KOPT-K1 (cell line): ENCODE results near the gene HES3.

ENCODE experiments used
- H3K27ac ChIP-seq: fragments of 200-600 bp; sonication (generic); 2 replicates; pipeline ENCODE4 v1.5.1; 2016; ENCODE audit warnings: antibody characterized with exemption, mild to moderate bottlenecking, low read depth, low read length; ENCODE audit not compliant: poor library complexity, severe bottlenecking
- H3K36me3 ChIP-seq: fragments of 200-600 bp; sonication (generic); 2 replicates; pipeline ENCODE4 v1.5.1; 2017; ENCODE audit warnings: antibody characterized with exemption, mild to moderate bottlenecking, low read length, moderate library complexity; ENCODE audit not compliant: insufficient read depth
- H3K9me3 ChIP-seq: fragments of 200-600 bp; sonication (generic); 2 replicates; pipeline ENCODE4 v1.5.1; 2017; ENCODE audit warnings: antibody characterized with exemption, low read length, mild to moderate bottlenecking; ENCODE audit not compliant: insufficient read depth, poor library complexity, severe bottlenecking

Gene HES3

DNA sequence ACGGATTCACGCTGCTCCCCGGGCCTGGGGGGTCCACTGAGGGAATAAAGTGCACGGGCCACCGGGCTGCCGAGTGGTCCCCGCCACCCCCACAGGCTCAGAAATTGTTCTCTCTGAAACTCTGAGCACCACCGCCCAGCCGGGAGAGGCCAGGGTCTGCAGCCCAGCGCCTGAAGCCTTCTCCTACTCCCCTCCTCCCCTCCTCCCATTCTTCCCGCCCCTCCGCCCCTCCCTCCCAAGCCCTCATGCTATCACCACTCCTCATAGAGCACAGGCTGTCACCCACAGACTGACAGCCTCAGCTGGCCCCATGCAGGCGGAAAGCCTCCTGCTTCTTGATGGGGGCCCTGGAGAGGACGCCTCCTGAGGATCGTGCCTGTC is 17.6 kb downstream of the HES3 start:
- no peaks in the 10 kb centered on the region for H3K9me3 ChIP-seq
- H3K27ac ChIP-seq = no peak overlapping the region
- peaks cover 11% of the 10 kb centered on the region; the same call in 1 of the 2 replicates for H3K36me3 ChIP-seq

DNA sequence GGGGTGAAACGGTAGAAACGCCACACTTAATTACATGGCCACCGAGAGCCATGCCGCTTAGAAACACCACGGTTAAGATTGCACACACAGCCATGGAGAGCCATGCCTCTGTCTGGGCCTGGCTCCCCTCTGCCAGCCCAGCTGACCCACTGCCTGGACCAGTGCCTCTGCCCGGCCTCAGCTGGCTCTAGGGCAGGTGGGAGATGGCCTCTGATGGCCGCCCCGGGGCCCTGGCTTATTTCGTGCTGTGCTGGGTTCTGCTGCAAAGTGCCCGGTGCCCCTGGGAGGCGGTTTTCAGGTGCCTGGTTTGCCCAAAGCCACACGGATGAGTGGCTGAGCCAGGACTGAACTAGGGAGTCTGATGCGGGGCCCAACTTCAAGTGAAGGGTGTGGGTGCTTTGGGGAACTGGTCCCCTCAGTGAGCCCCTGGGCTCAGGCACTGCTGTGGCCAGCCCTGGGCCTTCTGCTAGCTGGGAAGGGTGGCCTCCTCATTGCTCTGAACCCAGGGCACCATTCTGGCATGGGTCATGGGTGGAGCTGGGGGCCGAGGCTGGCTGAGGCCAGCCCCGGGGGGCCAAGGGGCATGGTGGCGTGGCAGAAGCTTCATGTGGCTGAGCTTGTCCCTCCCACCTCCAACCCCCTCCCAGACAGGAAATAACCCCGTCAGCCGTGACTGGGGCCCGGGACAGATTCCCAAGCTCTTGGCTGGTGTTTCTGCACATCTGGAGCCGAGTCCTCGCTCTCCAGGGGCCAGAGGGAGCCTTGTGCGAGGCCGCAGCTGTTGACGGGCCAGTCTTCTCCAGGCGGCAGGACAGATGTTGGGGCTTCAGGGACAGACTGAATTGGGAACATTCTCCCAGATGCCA is 18.8 kb downstream of the HES3 start:
- Histone ChIP-seq H3K36me3 (peaks cover 11% of the 10 kb centered on the region; the same call in 1 of the 2 replicates), H3K27ac (no peak overlapping the region), H3K9me3 (no peaks in the 10 kb centered on the region)

- H3K27ac ChIP-seq = no peak overlapping the region
- peaks cover 11% of the 10 kb centered on the region; the same call in 1 of the 2 replicates for H3K36me3 ChIP-seq
- no peaks in the 10 kb centered on the region for H3K9me3 ChIP-seq
Measured at GRCh38 chr1:6263716-6264115, 19.7 kb downstream of the HES3 start.

- Histone ChIP-seq H3K9me3 (no peaks in the 10 kb centered on the region), H3K27ac (no peak overlapping the region), H3K36me3 (peaks cover 11% of the 10 kb centered on the region; the same call in 1 of the 2 replicates)
Measured at GRCh38 chr1:6265151-6265550, 21.2 kb downstream of the HES3 start.

DNA sequence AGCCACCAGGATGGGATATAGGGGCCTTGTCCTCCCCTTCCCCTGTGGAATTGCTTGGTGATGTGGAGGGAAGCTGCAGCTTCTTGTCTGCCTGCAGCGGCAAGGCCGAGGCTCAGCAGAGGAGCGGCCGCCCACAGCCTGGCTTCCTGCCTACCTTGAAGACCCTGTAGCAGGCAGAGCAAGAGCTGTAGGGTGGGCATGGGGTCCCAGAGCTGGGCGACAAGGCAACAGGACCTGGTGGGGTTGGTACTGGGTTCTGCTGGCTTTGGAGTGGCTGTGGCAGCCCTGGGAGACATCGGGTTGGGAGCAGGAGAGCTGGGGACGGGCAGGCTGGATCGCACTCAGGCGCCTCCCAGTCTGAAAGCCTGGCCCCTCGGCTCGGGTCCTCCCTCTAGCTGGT is 22.7 kb downstream of the HES3 start:
- H3K9me3 ChIP-seq = no peaks in the 10 kb centered on the region
- H3K27ac ChIP-seq = no peak overlapping the region
- peaks cover 15% of the 10 kb centered on the region; the same call in 1 of the 2 replicates for H3K36me3 ChIP-seq

- H3K36me3 ChIP-seq = peaks cover 25% of the 10 kb centered on the region; the same call in 1 of the 2 replicates
Measured at GRCh38 chr1:6267686-6268322, 23.8 kb downstream of the HES3 start.

GRCh38 chr1:6268415-6268814 is 24.4 kb downstream of the HES3 start:
- Histone ChIP-seq H3K27ac (no peak overlapping the region), H3K36me3 (peaks cover 31% of the 10 kb centered on the region; the same call in 1 of the 2 replicates)

More at GRCh38 chr1:6267686-6268322, 23.8 kb downstream of the HES3 start:
- no peaks in the 10 kb centered on the region for H3K9me3 ChIP-seq
- H3K27ac ChIP-seq = no peak overlapping the region

GRCh38 chr1:6269296-6269695 is 25.3 kb downstream of the HES3 start:
- H3K9me3 ChIP-seq = no peaks in the 10 kb centered on the region
- no peak overlapping the region for H3K27ac ChIP-seq
- H3K36me3 ChIP-seq = peaks cover 27% of the 10 kb centered on the region; the same call in 1 of the 2 replicates

More at GRCh38 chr1:6268415-6268814, 24.4 kb downstream of the HES3 start:
- H3K9me3 ChIP-seq = no peaks in the 10 kb centered on the region

- Histone ChIP-seq H3K9me3 (no peaks in the 10 kb centered on the region), H3K36me3 (peaks cover 27% of the 10 kb centered on the region; the same call in 1 of the 2 replicates), H3K27ac (no peak overlapping the region)
Measured at GRCh38 chr1:6269720-6270400, 25.9 kb downstream of the HES3 start.

DNA sequence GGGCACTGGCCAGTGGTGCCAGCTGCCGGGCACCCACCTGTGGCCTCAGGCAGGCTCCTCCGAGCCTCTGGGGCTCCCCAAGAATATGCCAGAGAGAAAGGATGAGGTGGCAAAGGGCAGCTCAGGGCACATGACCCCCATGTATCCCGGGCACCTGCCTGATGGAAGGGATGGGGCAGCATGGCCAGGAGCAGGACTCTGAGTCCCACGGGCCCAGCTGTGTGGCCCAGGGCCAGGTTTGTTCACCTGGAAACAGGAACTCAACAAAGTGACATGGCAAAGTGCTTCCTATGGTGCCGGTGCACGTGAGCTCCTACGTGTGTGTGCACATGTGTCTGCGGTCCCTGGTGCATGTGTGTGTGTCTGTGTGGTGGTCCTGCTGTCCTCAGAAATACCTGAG is 26.4 kb downstream of the HES3 start:
- H3K27ac ChIP-seq = no peak overlapping the region
- H3K36me3 ChIP-seq = peaks cover 27% of the 10 kb centered on the region; the same call in 1 of the 2 replicates
- H3K9me3 ChIP-seq = no peaks in the 10 kb centered on the region

DNA sequence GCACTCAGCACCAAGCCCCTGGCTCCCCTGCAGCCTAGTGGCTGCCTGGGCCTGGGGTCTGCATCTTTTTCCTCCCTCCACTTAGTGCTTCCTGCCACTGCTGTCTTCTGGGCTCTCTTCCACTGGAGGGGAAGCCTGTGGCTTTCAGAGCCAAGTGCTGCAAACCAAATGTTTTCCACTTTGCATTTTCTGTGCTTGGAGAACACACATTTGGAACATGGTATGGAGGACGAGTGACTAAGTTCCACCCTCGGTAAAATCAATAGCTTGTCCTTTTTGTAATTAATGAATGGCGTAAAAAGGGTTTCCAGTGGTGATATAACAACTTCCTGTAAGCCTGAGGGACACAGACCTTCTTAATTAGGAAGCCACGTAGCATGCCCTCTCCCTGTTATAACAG is 27.0 kb downstream of the HES3 start:
- Histone ChIP-seq H3K27ac (no peak overlapping the region), H3K9me3 (no peaks in the 10 kb centered on the region), H3K36me3 (peaks cover 27% of the 10 kb centered on the region; the same call in 1 of the 2 replicates)

- Histone ChIP-seq H3K9me3 (no peaks in the 10 kb centered on the region), H3K27ac (no peak overlapping the region), H3K36me3 (peaks cover 27% of the 10 kb centered on the region; the same call in 1 of the 2 replicates)
Measured at GRCh38 chr1:6271554-6271953, 27.6 kb downstream of the HES3 start.

DNA sequence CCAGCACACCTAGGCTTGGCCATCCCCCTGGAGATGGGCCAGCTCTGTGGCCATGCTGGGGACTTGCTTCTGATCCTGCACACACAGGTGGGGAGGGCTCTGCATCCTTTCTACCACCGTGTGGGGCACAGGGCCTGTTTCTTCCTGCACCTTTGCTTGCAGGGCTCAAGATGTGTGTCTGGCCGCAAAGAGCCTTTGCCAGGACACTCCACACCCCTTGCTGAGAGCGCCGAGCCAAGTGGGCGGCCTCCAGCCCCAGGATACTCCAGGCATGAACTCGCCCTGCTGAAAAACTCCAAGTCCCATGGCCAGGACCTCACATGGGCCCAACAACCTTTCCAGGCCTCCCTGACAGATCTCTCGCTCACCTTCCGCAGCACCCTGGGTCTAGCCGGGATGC is 28.5 kb downstream of the HES3 start:
- Histone ChIP-seq H3K9me3 (no peaks in the 10 kb centered on the region), H3K27ac (no peak overlapping the region), H3K36me3 (peaks cover 33% of the 10 kb centered on the region; the same call in 1 of the 2 replicates)

- H3K36me3 ChIP-seq = peaks cover 37% of the 10 kb centered on the region; the same call in 1 of the 2 replicates
- no peak overlapping the region for H3K27ac ChIP-seq
- no peaks in the 10 kb centered on the region for H3K9me3 ChIP-seq
Measured at GRCh38 chr1:6272868-6273267, 28.9 kb downstream of the HES3 start.

DNA sequence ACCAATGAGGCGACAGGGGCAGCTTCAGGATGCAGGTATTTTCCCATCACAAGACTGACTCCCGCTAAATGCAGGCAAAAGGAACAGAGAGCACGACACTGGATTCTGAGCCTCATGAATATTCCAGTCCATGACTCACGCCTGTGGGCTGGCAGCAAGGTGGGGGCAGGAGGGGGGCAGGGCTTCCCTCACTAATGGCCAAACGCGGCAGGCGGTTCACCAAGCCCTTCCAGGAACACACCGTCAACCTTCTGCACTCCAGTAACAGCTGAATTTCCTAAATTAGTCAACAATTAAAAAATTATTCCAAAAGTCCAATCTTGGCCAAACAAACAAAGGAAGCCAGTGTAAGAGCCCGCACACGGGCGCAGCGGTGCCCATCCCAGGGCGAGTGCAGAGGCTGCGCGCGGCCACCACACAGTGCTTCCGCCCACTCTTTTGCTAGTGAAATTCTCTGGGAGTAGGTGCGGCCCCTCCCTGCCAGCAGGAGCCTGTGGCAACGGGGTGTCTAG is 29.5 kb downstream of the HES3 start:
- H3K27ac ChIP-seq = no peak overlapping the region
- H3K36me3 ChIP-seq = peaks cover 37% of the 10 kb centered on the region; the same call in 1 of the 2 replicates
- H3K9me3 ChIP-seq = no peaks in the 10 kb centered on the region
